IPS-18a (cell line): ENCODE data around the gene DIS3L2.
"Not testable (repeated sequence)": the region's sequence is repeated elsewhere in the genome, so short reads cannot be mapped to it uniquely, and the experiment has no call there.

Source experiments
- H3K27ac ChIP-seq: one replicate; pipeline ENCODE4 v1.5.1; 2013; ENCODE audit warnings: low read length
- H3K27me3 ChIP-seq: one replicate; pipeline ENCODE4 v1.6.1; 2013; ENCODE audit warnings: mild to moderate bottlenecking, low read length; ENCODE audit not compliant: control insufficient read depth, insufficient read depth
- H3K36me3 ChIP-seq: one replicate; pipeline ENCODE4 v1.6.1; 2013; ENCODE audit warnings: low read depth, low read length; ENCODE audit not compliant: control insufficient read depth
- H3K4me1 ChIP-seq: one replicate; pipeline ENCODE4 v1.6.1; 2013; ENCODE audit warnings: low read depth, low read length; ENCODE audit not compliant: control insufficient read depth
- H3K4me3 ChIP-seq: one replicate; pipeline ENCODE4 v1.5.1; 2013; ENCODE audit warnings: low read length
- H3K9ac ChIP-seq: one replicate; pipeline ENCODE4 v1.6.1; 2013; ENCODE audit warnings: mild to moderate bottlenecking, low read length, moderate library complexity
- H3K9me3 ChIP-seq: one replicate; pipeline ENCODE4 v1.6.1; 2013; ENCODE audit warnings: low read depth, low read length; ENCODE audit not compliant: control insufficient read depth

Gene DIS3L2

DNA sequence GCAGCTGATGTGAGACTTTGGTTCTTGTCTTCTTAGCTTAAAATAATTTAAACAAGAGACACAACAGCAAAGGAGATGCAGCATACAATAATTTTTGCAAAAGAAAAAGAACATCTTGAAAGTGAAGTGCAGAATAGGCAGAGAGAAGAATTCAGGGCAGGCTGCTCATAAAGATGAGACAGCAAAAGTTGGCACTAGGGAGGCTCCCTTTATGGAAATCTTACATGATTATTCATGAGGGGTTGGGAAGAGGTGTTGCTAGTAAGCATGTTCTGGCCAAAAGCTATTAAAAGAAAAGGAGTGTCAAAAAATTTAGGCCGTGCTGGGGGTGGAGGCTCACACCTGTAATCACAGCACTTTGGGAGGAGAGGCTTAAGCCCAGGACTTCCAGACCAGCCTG, 412.8 kb downstream of the DIS3L2 start:
- Histone ChIP-seq H3K9me3 (no peaks in the 10 kb centered on the region), H3K4me3 (no peak overlapping the region), H3K9ac (no peak overlapping the region), H3K27me3 (no peaks in the 10 kb centered on the region), H3K27ac (no peak overlapping the region), H3K4me1 (peaks cover 3% of the 10 kb centered on the region), H3K36me3 (no peaks in the 10 kb centered on the region)

GRCh38 chr2:232375164-232375563, 413.7 kb downstream of the DIS3L2 start:
- Histone ChIP-seq H3K36me3 (no peaks in the 10 kb centered on the region), H3K4me3 (no peak overlapping the region), H3K27me3 (no peaks in the 10 kb centered on the region), H3K4me1 (no peaks in the 10 kb centered on the region), H3K9me3 (no peaks in the 10 kb centered on the region), H3K9ac (no peak overlapping the region), H3K27ac (no peak overlapping the region)

GRCh38 chr2:232376260-232376659, 414.7 kb downstream of the DIS3L2 start:
- no peaks in the 10 kb centered on the region for H3K9me3 ChIP-seq
- no peak overlapping the region for H3K27ac ChIP-seq
- no peak overlapping the region for H3K4me3 ChIP-seq
- no peaks in the 10 kb centered on the region for H3K4me1 ChIP-seq
- H3K27me3 ChIP-seq = no peaks in the 10 kb centered on the region
- no peaks in the 10 kb centered on the region for H3K36me3 ChIP-seq
- no peak overlapping the region for H3K9ac ChIP-seq

- H3K4me1 ChIP-seq = no peaks in the 10 kb centered on the region
- no peak overlapping the region for H3K4me3 ChIP-seq
- no peaks in the 10 kb centered on the region for H3K9me3 ChIP-seq
- H3K9ac ChIP-seq = no peak overlapping the region
- H3K36me3 ChIP-seq = no peaks in the 10 kb centered on the region
- H3K27me3 ChIP-seq = no peaks in the 10 kb centered on the region
- no peak overlapping the region for H3K27ac ChIP-seq
Measured at GRCh38 chr2:232376713-232377112, 415.2 kb downstream of the DIS3L2 start.

DNA sequence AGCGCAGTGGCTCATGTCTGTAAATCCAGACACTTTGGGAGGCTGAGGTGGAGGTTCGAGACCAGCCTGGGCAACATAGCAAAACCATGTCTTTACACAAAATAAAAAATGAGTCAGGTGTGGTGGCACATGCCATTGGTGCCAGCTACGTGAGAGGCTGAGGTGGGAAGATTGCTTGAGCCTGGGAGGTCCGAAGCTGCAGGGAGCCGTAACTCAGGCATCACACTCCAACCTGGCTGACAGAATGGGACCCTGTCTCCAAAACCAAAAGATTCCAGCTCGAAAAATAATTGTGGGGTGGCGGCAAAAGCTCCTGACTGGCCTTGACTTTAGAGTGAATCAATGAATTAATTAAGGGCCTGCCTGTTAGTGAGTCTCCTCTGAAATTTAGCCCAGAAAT, 415.8 kb downstream of the DIS3L2 start:
- no peaks in the 10 kb centered on the region for H3K27me3 ChIP-seq
- no peak overlapping the region for H3K27ac ChIP-seq
- H3K36me3 ChIP-seq = no peaks in the 10 kb centered on the region

GRCh38 chr2:232377841-232378734, 416.6 kb downstream of the DIS3L2 start:
- Histone ChIP-seq H3K4me1 (no peaks in the 10 kb centered on the region), H3K27ac (no peak overlapping the region), H3K9me3 (no peaks in the 10 kb centered on the region), H3K36me3 (no peaks in the 10 kb centered on the region), H3K9ac (no peak overlapping the region), H3K27me3 (no peaks in the 10 kb centered on the region), H3K4me3 (no peak overlapping the region)

More for the DNA sequence above, 415.8 kb downstream of the DIS3L2 start:
- Histone ChIP-seq H3K4me1 (no peaks in the 10 kb centered on the region), H3K9me3 (no peaks in the 10 kb centered on the region), H3K4me3 (no peak overlapping the region), H3K9ac (no peak overlapping the region)

DNA sequence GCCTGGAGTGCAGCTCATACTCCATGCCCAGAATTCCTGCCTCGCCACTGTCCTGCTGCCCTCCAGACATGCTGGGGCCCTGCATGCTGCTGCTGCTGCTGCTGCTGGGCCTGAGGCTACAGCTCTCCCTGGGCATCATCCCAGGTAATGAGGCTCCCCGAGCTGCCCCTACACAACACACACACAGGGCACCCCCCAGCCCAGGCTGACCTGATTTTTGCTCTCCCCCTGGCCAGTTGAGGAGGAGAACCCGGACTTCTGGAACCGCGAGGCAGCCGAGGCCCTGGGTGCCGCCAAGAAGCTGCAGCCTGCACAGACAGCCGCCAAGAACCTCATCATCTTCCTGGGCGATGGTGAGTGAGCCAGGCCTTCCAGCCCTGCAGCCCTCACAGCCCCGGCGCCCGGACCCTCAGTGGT, 417.2 kb downstream of the DIS3L2 start, which contains the start of gene ALPP:
Gene ALPP, plus strand, starts transcription at position 17 of the 417 bp plus-strand sequence. Its CDS starts 52 bp downstream, at position 69.
- not testable (repeated sequence) for H3K27ac ChIP-seq, H3K9me3 ChIP-seq, H3K4me1 ChIP-seq, H3K4me3 ChIP-seq, H3K36me3 ChIP-seq, H3K9ac ChIP-seq, H3K27me3 ChIP-seq

GRCh38 chr2:232379610-232380590, 418.4 kb downstream of the DIS3L2 start:
- H3K4me1 ChIP-seq, H3K9me3 ChIP-seq, H3K4me3 ChIP-seq, H3K27me3 ChIP-seq, H3K9ac ChIP-seq, H3K36me3 ChIP-seq, H3K27ac ChIP-seq: not testable (repeated sequence)

DNA sequence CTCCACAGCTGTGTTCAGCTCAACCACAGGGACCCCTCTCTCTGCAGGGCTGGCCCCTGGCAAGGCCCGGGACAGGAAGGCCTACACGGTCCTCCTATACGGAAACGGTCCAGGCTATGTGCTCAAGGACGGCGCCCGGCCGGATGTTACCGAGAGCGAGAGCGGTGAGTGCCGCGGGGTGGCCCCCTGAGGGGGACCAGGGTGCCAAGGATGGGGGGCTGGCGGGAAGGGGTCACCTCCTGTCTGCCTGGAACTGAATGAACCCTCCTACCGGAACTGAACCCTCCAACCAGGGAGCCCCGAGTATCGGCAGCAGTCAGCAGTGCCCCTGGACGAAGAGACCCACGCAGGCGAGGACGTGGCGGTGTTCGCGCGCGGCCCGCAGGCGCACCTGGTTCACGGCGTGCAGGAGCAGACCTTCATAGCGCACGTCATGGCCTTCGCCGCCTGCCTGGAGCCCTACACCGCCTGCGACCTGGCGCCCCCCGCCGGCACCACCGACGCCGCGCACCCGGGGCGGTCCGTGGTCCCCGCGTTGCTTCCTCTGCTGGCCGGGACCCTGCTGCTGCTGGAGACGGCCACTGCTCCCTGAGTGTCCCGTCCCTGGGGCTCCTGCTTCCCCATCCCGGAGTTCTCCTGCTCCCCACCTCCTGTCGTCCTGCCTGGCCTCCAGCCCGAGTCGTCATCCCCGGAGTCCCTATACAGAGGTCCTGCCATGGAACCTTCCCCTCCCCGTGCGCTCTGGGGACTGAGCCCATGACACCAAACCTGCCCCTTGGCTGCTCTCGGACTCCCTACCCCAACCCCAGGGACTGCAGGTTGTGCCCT, 419.9 kb downstream of the DIS3L2 start:
- H3K9me3 ChIP-seq, H3K27me3 ChIP-seq, H3K4me3 ChIP-seq, H3K36me3 ChIP-seq, H3K9ac ChIP-seq, H3K27ac ChIP-seq, H3K4me1 ChIP-seq: not testable (repeated sequence)

GRCh38 chr2:232382331-232383225, 421.1 kb downstream of the DIS3L2 start:
- Histone ChIP-seq H3K27ac (no peak overlapping the region), H3K9ac (no peak overlapping the region), H3K9me3 (no peaks in the 10 kb centered on the region), H3K27me3 (no peaks in the 10 kb centered on the region), H3K36me3 (no peaks in the 10 kb centered on the region), H3K4me3 (no peak overlapping the region), H3K4me1 (no peaks in the 10 kb centered on the region)
